Activated CD4-positive, alpha-beta memory T cell treated with anti-CD3 and anti-CD28 coated beads for 36 hours (primary cell): Measurements from ENCODE around the gene CAMKMT. TPM values are rescaled to one million over a fixed set of nuclear protein-coding genes. Genes with fewer than 3 reads are reported as not detected.

Experiments used
- CTCF ChIA-PET: fragments of 350-600 bp; sonication (Branson Sonifier 250); formaldehyde crosslinking; loops from one replicate; lab custom pipeline; 2021; ENCODE audit warnings: antibody characterized with exemption, inconsistent platforms; lab: Charles Lee
- POLR2A ChIA-PET: fragments of 350-600 bp; sonication (Branson Sonifier 250); formaldehyde crosslinking; loops from one replicate; lab custom pipeline; 2021; ENCODE audit warnings: antibody characterized with exemption; lab: Charles Lee
- DNase-seq: peaks from one replicate; pipeline ENCODE4 v3.0.0-alpha.2; 2020
- H3K27ac Mint-ChIP-seq: one replicate; pipeline ENCODE4 v1.8.0; 2021; ENCODE audit warnings: mixed read lengths
- H3K27me3 Mint-ChIP-seq: one replicate; pipeline ENCODE4 v1.8.0; 2021; ENCODE audit warnings: mixed read lengths
- H3K36me3 Mint-ChIP-seq: one replicate; pipeline ENCODE4 v1.8.0; 2021; ENCODE audit warnings: mixed read lengths
- H3K4me1 Mint-ChIP-seq: one replicate; pipeline ENCODE4 v1.8.0; 2021; ENCODE audit warnings: low read depth, mixed read lengths
- H3K4me3 Mint-ChIP-seq: one replicate; pipeline ENCODE4 v1.8.0; 2021; ENCODE audit warnings: mild to moderate bottlenecking, mixed read lengths
- H3K9me3 Mint-ChIP-seq: one replicate; pipeline ENCODE4 v1.8.0; 2021; ENCODE audit warnings: mixed read lengths
- intact Hi-C: fragments of 100-400 bp; cut with micrococcal nuclease; formaldehyde crosslinking; loops from one replicate; pipeline ENCODE4 v1.15.1; 2023
- total RNA-seq, 2 experiments: library from RNA; stranded (reverse); gene quantifications; one replicate each; pipeline ENCODE4 v1.2.3, GENCODE V29; 2021

The CAMKMT gene
- total RNA-seq, 2 experiments from 2014 or later = 9.3 to 11.3 TPM

GRCh38 chr2:44639399-44639798 lies 277.7 kb downstream of the CAMKMT start:
- H3K4me1 Mint-ChIP-seq = no peaks in the 10 kb centered on the region
- no peak overlapping the region for H3K27ac Mint-ChIP-seq
- H3K4me3 Mint-ChIP-seq = no peak overlapping the region
- no peaks in the 10 kb centered on the region for H3K36me3 Mint-ChIP-seq
- intact Hi-C loops = no loop called here
- no peak for DNase-seq
- H3K9me3 Mint-ChIP-seq = no peaks in the 10 kb centered on the region
- ChIA-PET CTCF (no interaction called here), POLR2A (no interaction called here)
- H3K27me3 Mint-ChIP-seq = no peaks in the 10 kb centered on the region

- ChIA-PET POLR2A (no interaction called here), CTCF (interaction anchor here (0.6 kb wide), 1 partner anchor 349 kb away, joined by 3 read pairs; no protein-coding TSS in a partner anchor)
- no peak for DNase-seq
- Mint-ChIP-seq H3K4me3 (no peak overlapping the region), H3K36me3 (no peaks in the 10 kb centered on the region), H3K27ac (no peak overlapping the region), H3K4me1 (no peaks in the 10 kb centered on the region), H3K27me3 (no peaks in the 10 kb centered on the region), H3K9me3 (no peaks in the 10 kb centered on the region)
- intact Hi-C loops = no loop called here
Observed at GRCh38 chr2:44642123-44642857, 280.5 kb downstream of the CAMKMT start.

- ChIA-PET CTCF (interaction anchor here (0.6 kb wide), 1 partner anchor 167 kb away, joined by 3 read pairs; no protein-coding TSS in a partner anchor), POLR2A (no interaction called here)
- no peak for DNase-seq
- no peak overlapping the region for H3K27ac Mint-ChIP-seq
- no peaks in the 10 kb centered on the region for H3K9me3 Mint-ChIP-seq
- H3K4me3 Mint-ChIP-seq = no peak overlapping the region
- H3K36me3 Mint-ChIP-seq = no peaks in the 10 kb centered on the region
- H3K4me1 Mint-ChIP-seq = no peaks in the 10 kb centered on the region
- H3K27me3 Mint-ChIP-seq = no peaks in the 10 kb centered on the region
- intact Hi-C loops = no loop called here
Observed at GRCh38 chr2:44645937-44646336, 284.2 kb downstream of the CAMKMT start.

GRCh38 chr2:44649381-44649780 lies 287.6 kb downstream of the CAMKMT start:
- intact Hi-C loops = no loop called here
- DNase-seq = no peak
- Mint-ChIP-seq H3K9me3 (no peaks in the 10 kb centered on the region), H3K27me3 (no peaks in the 10 kb centered on the region), H3K27ac (no peak overlapping the region), H3K36me3 (no peaks in the 10 kb centered on the region), H3K4me3 (no peak overlapping the region), H3K4me1 (no peaks in the 10 kb centered on the region)
- POLR2A ChIA-PET = no interaction called here
- CTCF ChIA-PET = no interaction called here

GRCh38 chr2:44650796-44651195 lies 289.0 kb downstream of the CAMKMT start:
- no peaks in the 10 kb centered on the region for H3K9me3 Mint-ChIP-seq
- CTCF ChIA-PET = no interaction called here
- H3K4me3 Mint-ChIP-seq = no peak overlapping the region
- no peaks in the 10 kb centered on the region for H3K36me3 Mint-ChIP-seq
- intact Hi-C loops = no loop called here
- POLR2A ChIA-PET = interaction anchor here (1.4 kb wide), 1 partner anchor 304 kb away, joined by 3 read pairs; no protein-coding TSS in a partner anchor
- H3K27me3 Mint-ChIP-seq = no peaks in the 10 kb centered on the region
- H3K4me1 Mint-ChIP-seq = no peaks in the 10 kb centered on the region
- no peak overlapping the region for H3K27ac Mint-ChIP-seq
- no peak for DNase-seq

- H3K9me3 Mint-ChIP-seq = no peaks in the 10 kb centered on the region
- no peaks in the 10 kb centered on the region for H3K36me3 Mint-ChIP-seq
- H3K4me1 Mint-ChIP-seq = no peaks in the 10 kb centered on the region
- intact Hi-C loops = no loop called here
- H3K27me3 Mint-ChIP-seq = no peaks in the 10 kb centered on the region
- H3K27ac Mint-ChIP-seq = no peak overlapping the region
- H3K4me3 Mint-ChIP-seq = no peak overlapping the region
- POLR2A ChIA-PET = no interaction called here
- CTCF ChIA-PET = no interaction called here
- DNase-seq = no peak
Observed at GRCh38 chr2:44651974-44652373, 290.2 kb downstream of the CAMKMT start.

- H3K27ac Mint-ChIP-seq = no peak overlapping the region
Observed at GRCh38 chr2:44652701-44653100, 291.0 kb downstream of the CAMKMT start.

GRCh38 chr2:44655401-44655864 lies 293.7 kb downstream of the CAMKMT start:
- H3K9me3 Mint-ChIP-seq = no peaks in the 10 kb centered on the region
- no peak overlapping the region for H3K4me3 Mint-ChIP-seq
- intact Hi-C loops = no loop called here
- no peak for DNase-seq
- H3K36me3 Mint-ChIP-seq = no peaks in the 10 kb centered on the region
- no peaks in the 10 kb centered on the region for H3K27me3 Mint-ChIP-seq
- ChIA-PET POLR2A (no interaction called here), CTCF (no interaction called here)
- H3K27ac Mint-ChIP-seq = no peak overlapping the region
- H3K4me1 Mint-ChIP-seq = no peaks in the 10 kb centered on the region

More at GRCh38 chr2:44652701-44653100, 291.0 kb downstream of the CAMKMT start:
- Mint-ChIP-seq H3K27me3 (no peaks in the 10 kb centered on the region), H3K4me3 (no peak overlapping the region), H3K4me1 (no peaks in the 10 kb centered on the region), H3K9me3 (no peaks in the 10 kb centered on the region), H3K36me3 (no peaks in the 10 kb centered on the region)
- ChIA-PET CTCF (no interaction called here), POLR2A (interaction anchor here (0.6 kb wide), 1 partner anchor 297 kb away, joined by 4 read pairs; no protein-coding TSS in a partner anchor)
- DNase-seq = no peak
- intact Hi-C loops = no loop called here

GRCh38 chr2:44656460-44656859 lies 294.7 kb downstream of the CAMKMT start:
- H3K4me1 Mint-ChIP-seq = no peaks in the 10 kb centered on the region
- ChIA-PET CTCF (no interaction called here), POLR2A (no interaction called here)
- no peak for DNase-seq
- no peak overlapping the region for H3K27ac Mint-ChIP-seq
- H3K4me3 Mint-ChIP-seq = no peak overlapping the region
- H3K9me3 Mint-ChIP-seq = no peaks in the 10 kb centered on the region
- no peaks in the 10 kb centered on the region for H3K36me3 Mint-ChIP-seq
- intact Hi-C loops = no loop called here
- H3K27me3 Mint-ChIP-seq = no peaks in the 10 kb centered on the region

GRCh38 chr2:44663471-44664073 lies 301.8 kb downstream of the CAMKMT start:
- intact Hi-C loops = no loop called here
- POLR2A ChIA-PET = no interaction called here

GRCh38 chr2:44668336-44668735 lies 306.6 kb downstream of the CAMKMT start:
- Mint-ChIP-seq H3K27ac (no peak overlapping the region), H3K36me3 (no peaks in the 10 kb centered on the region), H3K4me3 (no peak overlapping the region), H3K9me3 (no peaks in the 10 kb centered on the region), H3K27me3 (no peaks in the 10 kb centered on the region), H3K4me1 (no peaks in the 10 kb centered on the region)
- intact Hi-C loops = no loop called here
- DNase-seq = no peak
- ChIA-PET CTCF (interaction anchor here (1.5 kb wide), 1 partner anchor 107 kb away, joined by 3 read pairs; no protein-coding TSS in a partner anchor), POLR2A (no interaction called here)

More at GRCh38 chr2:44663471-44664073, 301.8 kb downstream of the CAMKMT start:
- Mint-ChIP-seq H3K27me3 (no peaks in the 10 kb centered on the region), H3K9me3 (no peaks in the 10 kb centered on the region), H3K4me3 (no peak overlapping the region), H3K36me3 (no peaks in the 10 kb centered on the region), H3K27ac (no peak overlapping the region), H3K4me1 (no peaks in the 10 kb centered on the region)
- CTCF ChIA-PET = no interaction called here
- no peak for DNase-seq

GRCh38 chr2:44671276-44671675 lies 309.5 kb downstream of the CAMKMT start:
- DNase-seq = no peak
- intact Hi-C loops = no loop called here
- ChIA-PET CTCF (no interaction called here), POLR2A (no interaction called here)
- no peaks in the 10 kb centered on the region for H3K36me3 Mint-ChIP-seq
- H3K27ac Mint-ChIP-seq = no peak overlapping the region
- no peaks in the 10 kb centered on the region for H3K27me3 Mint-ChIP-seq
- H3K9me3 Mint-ChIP-seq = no peaks in the 10 kb centered on the region
- H3K4me3 Mint-ChIP-seq = no peak overlapping the region
- peaks cover 7% of the 10 kb centered on the region for H3K4me1 Mint-ChIP-seq
